GM21825 (cell line): Measurements from ENCODE around the gene FOXL2NB.
"Not testable (repeated sequence)": the region's sequence is repeated elsewhere in the genome, so short reads cannot be mapped to it uniquely, and the experiment has no call there.

ENCODE experiments used
- ATAC-seq: cut with Tn5 transposase; IDR thresholded peaks from one replicate; pipeline ENCODE4 v1.9.1; 2021; ENCODE audit warnings: mild to moderate bottlenecking, moderate library complexity; ENCODE audit not compliant: unreplicated experiment

The FOXL2NB gene

GRCh38 chr3:138946663-138947494 lies at the start of gene FOXL2NB, which contains the start of gene FOXL2:
Gene FOXL2NB (plus strand): TSS chr3:138947217. CDS start chr3:138947365, 148 bp downstream.
Gene FOXL2 (minus strand): TSS chr3:138947137. CDS start chr3:138946722, 415 bp downstream.
- ATAC-seq, result no peak

- no peak for ATAC-seq
These were observed 48.7 kb upstream of the FOXL2NB start for GRCh38 chr3:138898301-138898700.

- ATAC-seq, result no peak
These were observed 48.3 kb upstream of the FOXL2NB start for GRCh38 chr3:138898708-138899107.

- no peak for ATAC-seq
These were observed 47.5 kb upstream of the FOXL2NB start for GRCh38 chr3:138899351-138899991.

- no peak for ATAC-seq
These were observed 45.5 kb upstream of the FOXL2NB start for GRCh38 chr3:138901567-138901966.

- no peak for ATAC-seq
These were observed 44.8 kb upstream of the FOXL2NB start for GRCh38 chr3:138902171-138902570.

GRCh38 chr3:138907539-138907938 lies 39.5 kb upstream of the FOXL2NB start:
- ATAC-seq, result no peak

- ATAC-seq, result no peak
These were observed 38.2 kb upstream of the FOXL2NB start for GRCh38 chr3:138908846-138909245.

- ATAC-seq, result no peak
These were observed 37.1 kb upstream of the FOXL2NB start for GRCh38 chr3:138909904-138910303.

- no peak for ATAC-seq
These were observed 35.4 kb upstream of the FOXL2NB start for GRCh38 chr3:138911621-138912020.

GRCh38 chr3:138912237-138912636 lies 34.8 kb upstream of the FOXL2NB start:
- no peak for ATAC-seq

- no peak for ATAC-seq
These were observed 33.3 kb upstream of the FOXL2NB start for GRCh38 chr3:138913766-138914165.

- ATAC-seq, result peak; percentile 10
These were observed 32.0 kb upstream of the FOXL2NB start for GRCh38 chr3:138914870-138915502.

- ATAC-seq, result peak; percentile 82
These were observed 31.2 kb upstream of the FOXL2NB start for GRCh38 chr3:138915503-138916498.

GRCh38 chr3:138916824-138917223 lies 30.2 kb upstream of the FOXL2NB start:
- no peak for ATAC-seq

- no peak for ATAC-seq
These were observed 27.7 kb upstream of the FOXL2NB start for GRCh38 chr3:138919325-138919724.

GRCh38 chr3:138921316-138922292 lies 25.4 kb upstream of the FOXL2NB start:
- no peak for ATAC-seq

- not testable (repeated sequence) for ATAC-seq
These were observed 24.6 kb upstream of the FOXL2NB start for GRCh38 chr3:138922400-138922799.

- peak; percentile 83 for ATAC-seq
These were observed 23.5 kb upstream of the FOXL2NB start for GRCh38 chr3:138923531-138923994.
